ENCODE data around the gene SDK1. TPM values are rescaled to one million over a fixed set of nuclear protein-coding genes. Genes with fewer than 3 reads are reported as not detected.

The SDK1 gene
- total RNA-seq, 2 experiments from 2014 or later = 0.19 to 0.36 TPM

DNA sequence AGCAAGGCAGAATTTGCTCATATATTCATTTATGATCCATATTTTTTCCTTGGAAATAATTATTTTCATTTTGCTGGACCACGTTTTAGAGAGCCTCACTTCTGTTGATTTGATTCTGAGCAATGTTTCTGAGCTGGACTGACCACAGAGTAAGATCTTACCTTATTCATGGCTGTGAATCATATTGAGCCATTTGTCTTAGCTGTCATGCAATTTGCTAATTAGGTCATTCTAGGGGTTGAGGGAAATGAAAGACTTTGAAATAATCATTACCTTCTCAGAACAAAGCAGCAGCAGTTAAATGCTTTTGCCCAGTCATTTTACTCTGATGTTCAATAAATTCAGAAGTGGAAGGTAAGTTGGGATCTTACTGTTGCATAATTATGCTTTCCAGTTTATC is 251.4 kb downstream of the SDK1 start:
- no TSS peak for BruUV-seq (replicated peaks)

DNA sequence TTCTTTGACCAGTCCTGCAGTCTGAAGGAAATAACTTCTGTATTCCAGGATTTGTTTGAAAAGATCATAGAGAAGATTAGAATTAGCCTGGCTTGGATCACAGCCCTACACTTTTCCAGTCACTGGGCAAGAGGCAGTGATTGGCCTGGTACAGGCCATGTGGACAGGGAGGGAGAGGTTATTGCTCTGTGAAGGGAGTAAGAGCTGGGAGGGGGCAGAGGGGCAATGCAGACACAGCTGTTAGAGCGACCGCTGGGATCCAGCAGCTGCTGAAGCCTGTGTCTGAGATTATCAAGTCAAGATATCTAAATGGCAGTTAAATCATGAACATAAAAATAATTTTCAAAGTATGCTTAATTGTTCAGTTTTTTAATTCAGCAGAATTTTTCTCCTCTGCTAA is 257.3 kb downstream of the SDK1 start:
- Histone ChIP-seq H3K4me1 (ENCODE audit: insufficient read depth, low read length, poor library complexity, severe bottlenecking) (no peaks in the 10 kb centered on the region), H3K4me2 (ENCODE audit: low read length) (no peak overlapping the region), H3K79me2 (ENCODE audit: insufficient read depth, low read depth, low read length) (no peaks in the 10 kb centered on the region), H3K36me3 (ENCODE audit: insufficient read depth, low read length) (no peaks in the 10 kb centered on the region), H3K4me3 (ENCODE audit: low read depth, low read length, poor library complexity, severe bottlenecking) (no peak overlapping the region), H4K20me1 (ENCODE audit: insufficient read depth, low read length) (no peaks in the 10 kb centered on the region), H3K27ac (ENCODE audit: low read depth, low read length, poor library complexity, severe bottlenecking) (no peak overlapping the region), H3K9me3 (ENCODE audit: low read length) (no peaks in the 10 kb centered on the region), H3K9me2 (ENCODE audit: insufficient read depth, low read length) (no peaks in the 10 kb centered on the region), H2AFZ (ENCODE audit: low read length) (no peak overlapping the region)
- DNase-seq (ENCODE audit: low spot score) = no peak
- TF ChIP-seq EZH2phosphoT487 (IDR thresholded peaks at IDR 0.05; ENCODE audit: borderline replicate concordance, low read depth, low read length) = no peak
- TF ChIP-seq, protein P1, sequence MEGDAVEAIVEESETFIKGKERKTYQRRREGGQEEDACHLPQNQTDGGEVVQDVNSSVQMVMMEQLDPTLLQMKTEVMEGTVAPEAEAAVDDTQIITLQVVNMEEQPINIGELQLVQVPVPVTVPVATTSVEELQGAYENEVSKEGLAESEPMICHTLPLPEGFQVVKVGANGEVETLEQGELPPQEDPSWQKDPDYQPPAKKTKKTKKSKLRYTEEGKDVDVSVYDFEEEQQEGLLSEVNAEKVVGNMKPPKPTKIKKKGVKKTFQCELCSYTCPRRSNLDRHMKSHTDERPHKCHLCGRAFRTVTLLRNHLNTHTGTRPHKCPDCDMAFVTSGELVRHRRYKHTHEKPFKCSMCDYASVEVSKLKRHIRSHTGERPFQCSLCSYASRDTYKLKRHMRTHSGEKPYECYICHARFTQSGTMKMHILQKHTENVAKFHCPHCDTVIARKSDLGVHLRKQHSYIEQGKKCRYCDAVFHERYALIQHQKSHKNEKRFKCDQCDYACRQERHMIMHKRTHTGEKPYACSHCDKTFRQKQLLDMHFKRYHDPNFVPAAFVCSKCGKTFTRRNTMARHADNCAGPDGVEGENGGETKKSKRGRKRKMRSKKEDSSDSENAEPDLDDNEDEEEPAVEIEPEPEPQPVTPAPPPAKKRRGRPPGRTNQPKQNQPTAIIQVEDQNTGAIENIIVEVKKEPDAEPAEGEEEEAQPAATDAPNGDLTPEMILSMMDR (conservative IDR thresholded peaks at IDR 0.05; ENCODE audit: low read length) = no peak
- BruUV-seq (replicated peaks) = no TSS peak
- POLR2A ChIA-PET = no interaction called here
- CTCF ChIA-PET (ENCODE audit: unreplicated experiment) = no interaction called here
- intact Hi-C loops (cut with micrococcal nuclease; ENCODE audit: unreplicated experiment) = no loop called here

More for the DNA sequence above, 251.4 kb downstream of the SDK1 start:
- Histone ChIP-seq H4K20me1 (ENCODE audit: insufficient read depth, low read length) (no peaks in the 10 kb centered on the region), H3K27ac (ENCODE audit: low read depth, low read length, poor library complexity, severe bottlenecking) (no peak overlapping the region), H3K4me3 (ENCODE audit: low read depth, low read length, poor library complexity, severe bottlenecking) (no peak overlapping the region), H3K9me3 (ENCODE audit: low read length) (no peaks in the 10 kb centered on the region), H3K4me1 (ENCODE audit: insufficient read depth, low read length, poor library complexity, severe bottlenecking) (no peaks in the 10 kb centered on the region), H3K9me2 (ENCODE audit: insufficient read depth, low read length) (no peaks in the 10 kb centered on the region), H2AFZ (ENCODE audit: low read length) (no peak overlapping the region), H3K4me2 (ENCODE audit: low read length) (no peak overlapping the region), H3K36me3 (ENCODE audit: insufficient read depth, low read length) (no peaks in the 10 kb centered on the region), H3K79me2 (ENCODE audit: insufficient read depth, low read depth, low read length) (no peaks in the 10 kb centered on the region)
- ChIA-PET POLR2A (no interaction called here), CTCF (ENCODE audit: unreplicated experiment) (no interaction called here)
- TF ChIP-seq EZH2phosphoT487 (IDR thresholded peaks at IDR 0.05; ENCODE audit: borderline replicate concordance, low read depth, low read length) = no peak
- TF ChIP-seq, protein P1 (conservative IDR thresholded peaks at IDR 0.05; ENCODE audit: low read length) = no peak
- intact Hi-C loops (cut with micrococcal nuclease; ENCODE audit: unreplicated experiment) = no loop called here
- DNase-seq (ENCODE audit: low spot score) = no peak

DNA sequence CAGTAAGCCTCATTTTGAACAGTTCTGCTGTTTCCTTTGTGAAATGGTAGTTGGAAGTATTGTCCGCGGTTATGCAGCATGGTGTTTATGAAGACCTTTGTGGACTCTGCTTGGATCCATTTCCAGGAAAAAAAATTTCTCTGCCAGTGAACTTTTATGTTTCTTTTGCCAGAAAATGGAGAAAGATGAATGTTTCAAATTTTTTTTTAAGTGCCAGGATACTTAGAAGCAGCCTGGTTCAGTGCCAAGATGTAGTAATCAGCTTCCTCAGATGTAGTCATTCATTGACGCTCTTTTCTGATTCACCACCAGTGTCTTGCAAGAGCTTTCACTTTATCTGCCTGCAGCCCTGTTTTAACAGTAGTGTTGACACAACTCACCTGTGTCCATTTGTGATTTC is 258.2 kb downstream of the SDK1 start:
- no peaks in the 10 kb centered on the region for H4K20me1 ChIP-seq (ENCODE audit: insufficient read depth, low read length)
- no peak overlapping the region for H3K4me2 ChIP-seq (ENCODE audit: low read length)
- no peaks in the 10 kb centered on the region for H3K9me3 ChIP-seq (ENCODE audit: low read length)
- TF ChIP-seq EZH2phosphoT487 (IDR thresholded peaks at IDR 0.05; ENCODE audit: borderline replicate concordance, low read depth, low read length) = no peak
- TF ChIP-seq, protein P1 (conservative IDR thresholded peaks at IDR 0.05; ENCODE audit: low read length) = no peak
- no peak overlapping the region for H3K27ac ChIP-seq (ENCODE audit: low read depth, low read length, poor library complexity, severe bottlenecking)
- BruUV-seq (replicated peaks) = no TSS peak
- ChIA-PET POLR2A (interaction anchor here (0.7 kb wide), 1 partner anchor 86 kb away, joined by 6 read pairs; no protein-coding TSS in a partner anchor), CTCF (ENCODE audit: unreplicated experiment) (no interaction called here)
- intact Hi-C loops (cut with micrococcal nuclease; ENCODE audit: unreplicated experiment) = no loop called here
- H3K4me1 ChIP-seq (ENCODE audit: insufficient read depth, low read length, poor library complexity, severe bottlenecking) = no peaks in the 10 kb centered on the region
- no peaks in the 10 kb centered on the region for H3K79me2 ChIP-seq (ENCODE audit: insufficient read depth, low read depth, low read length)
- DNase-seq (ENCODE audit: low spot score) = no peak
- no peaks in the 10 kb centered on the region for H3K9me2 ChIP-seq (ENCODE audit: insufficient read depth, low read length)
- no peaks in the 10 kb centered on the region for H3K36me3 ChIP-seq (ENCODE audit: insufficient read depth, low read length)
- no peak overlapping the region for H2AFZ ChIP-seq (ENCODE audit: low read length)
- no peak overlapping the region for H3K4me3 ChIP-seq (ENCODE audit: low read depth, low read length, poor library complexity, severe bottlenecking)

All from OCI-LY7 (cell line).